Central memory CD8-positive, alpha-beta T cell (primary cell): ENCODE results near the gene OR10K2.
"Not testable (repeated sequence)": the region's sequence is repeated elsewhere in the genome, so short reads cannot be mapped to it uniquely, and the experiment has no call there.

ENCODE experiments used
- ATAC-seq: fragments of 150-1000 bp; cut with Tn5 transposase; replicated peaks from 2 replicates; pipeline ENCODE4 v1.10.0; 2022; ENCODE audit warnings: mild to moderate bottlenecking, moderate FRiP score, moderate number of reproducible peaks; ENCODE audit not compliant: poor library complexity, severe bottlenecking; ENCODE audit errors: extremely low read depth
- DNase-seq, 2 donors: peaks; one replicate each; pipeline ENCODE4 v3.0.0; 2021; ENCODE audit warnings: low spot score in 2 of 2
- H3K27ac Mint-ChIP-seq: one replicate; pipeline ENCODE4 v1.8.0; 2022; ENCODE audit warnings: low read depth, mild to moderate bottlenecking, moderate library complexity, mixed read lengths
- H3K27me3 Mint-ChIP-seq: one replicate; pipeline ENCODE4 v1.8.0; 2022; ENCODE audit warnings: mixed read lengths
- H3K36me3 Mint-ChIP-seq: one replicate; pipeline ENCODE4 v1.8.0; 2022; ENCODE audit warnings: mild to moderate bottlenecking, moderate library complexity, mixed read lengths; ENCODE audit not compliant: insufficient read depth
- H3K4me1 Mint-ChIP-seq: one replicate; pipeline ENCODE4 v1.8.0; 2022; ENCODE audit warnings: mixed read lengths
- H3K4me3 Mint-ChIP-seq: one replicate; pipeline ENCODE4 v1.8.0; 2022; ENCODE audit warnings: mild to moderate bottlenecking, moderate library complexity, mixed read lengths
- H3K9me3 Mint-ChIP-seq: one replicate; pipeline ENCODE4 v1.8.0; 2022; ENCODE audit warnings: mixed read lengths

Gene OR10K2

GRCh38 chr1:158407092-158407491 lies 18.9 kb downstream of the OR10K2 start:
- H3K36me3 Mint-ChIP-seq: no peaks in the 10 kb centered on the region
- H3K27ac Mint-ChIP-seq: no peak overlapping the region
- no peaks in the 10 kb centered on the region for H3K4me1 Mint-ChIP-seq
- H3K9me3 Mint-ChIP-seq: no peaks in the 10 kb centered on the region
- DNase-seq: no peak
- H3K27me3 Mint-ChIP-seq: peaks cover 53% of the 10 kb centered on the region
- no peak for ATAC-seq
- no peak overlapping the region for H3K4me3 Mint-ChIP-seq

GRCh38 chr1:158400871-158401270 lies 25.2 kb downstream of the OR10K2 start:
- Mint-ChIP-seq H3K27me3 (peaks cover 74% of the 10 kb centered on the region), H3K4me3 (no peak overlapping the region), H3K36me3 (no peaks in the 10 kb centered on the region), H3K9me3 (no peaks in the 10 kb centered on the region), H3K4me1 (no peaks in the 10 kb centered on the region), H3K27ac (no peak overlapping the region)
- ATAC-seq: no peak
- DNase-seq: no peak

- no peak for DNase-seq
- Mint-ChIP-seq H3K9me3 (no peaks in the 10 kb centered on the region), H3K27ac (no peak within 1 kb of the TSS), H3K4me1 (no peaks in the 10 kb centered on the region), H3K4me3 (no peak within 1 kb of the TSS), H3K27me3 (peaks cover 65% of the 10 kb centered on the region), H3K36me3 (no peaks in the 10 kb centered on the region)
- no peak for ATAC-seq
Observed at GRCh38 chr1:158398818-158399514, 27.1 kb downstream of the OR10K2 start, which contains the start of gene OR10T2. TSS of gene OR10T2 (minus strand) at chr1:158399466. CDS start at chr1:158399466, 0 bp downstream.

GRCh38 chr1:158396646-158397045 lies 29.4 kb downstream of the OR10K2 start:
- Mint-ChIP-seq H3K36me3 (no peaks in the 10 kb centered on the region), H3K27me3 (peaks cover 43% of the 10 kb centered on the region), H3K27ac (no peak overlapping the region), H3K4me1 (no peaks in the 10 kb centered on the region), H3K9me3 (no peaks in the 10 kb centered on the region), H3K4me3 (no peak overlapping the region)
- DNase-seq (no peak), ATAC-seq (no peak)

- H3K9me3 Mint-ChIP-seq: no peaks in the 10 kb centered on the region
- peaks cover 20% of the 10 kb centered on the region for H3K27me3 Mint-ChIP-seq
- ATAC-seq (no peak), DNase-seq (no peak)
- no peak overlapping the region for H3K27ac Mint-ChIP-seq
- no peaks in the 10 kb centered on the region for H3K36me3 Mint-ChIP-seq
- no peak overlapping the region for H3K4me3 Mint-ChIP-seq
- H3K4me1 Mint-ChIP-seq: no peaks in the 10 kb centered on the region
Observed at GRCh38 chr1:158393476-158393875, 32.6 kb downstream of the OR10K2 start.

- no peak overlapping the region for H3K27ac Mint-ChIP-seq
- ATAC-seq (no peak), DNase-seq (no peak)
- H3K36me3 Mint-ChIP-seq: peaks cover 3% of the 10 kb centered on the region
- no peak overlapping the region for H3K4me3 Mint-ChIP-seq
- no peaks in the 10 kb centered on the region for H3K9me3 Mint-ChIP-seq
- no peaks in the 10 kb centered on the region for H3K4me1 Mint-ChIP-seq
- H3K27me3 Mint-ChIP-seq: peaks cover 29% of the 10 kb centered on the region
Observed at GRCh38 chr1:158391099-158391498, 34.9 kb downstream of the OR10K2 start.

- Mint-ChIP-seq H3K27ac (no peak overlapping the region), H3K27me3 (peaks cover 29% of the 10 kb centered on the region), H3K36me3 (peaks cover 3% of the 10 kb centered on the region), H3K4me3 (no peak overlapping the region), H3K9me3 (no peaks in the 10 kb centered on the region), H3K4me1 (no peaks in the 10 kb centered on the region)
- no peak for ATAC-seq
- DNase-seq: no peak
Observed at GRCh38 chr1:158390331-158390730, 35.7 kb downstream of the OR10K2 start.

- Mint-ChIP-seq H3K27ac (no peak overlapping the region), H3K9me3 (peaks cover 16% of the 10 kb centered on the region), H3K4me1 (no peaks in the 10 kb centered on the region), H3K27me3 (peaks cover 92% of the 10 kb centered on the region), H3K4me3 (no peak overlapping the region), H3K36me3 (no peaks in the 10 kb centered on the region)
- no peak for DNase-seq
- ATAC-seq: no peak
Observed at GRCh38 chr1:158374860-158375259, 51.2 kb downstream of the OR10K2 start.

GRCh38 chr1:158374101-158374500 lies 51.9 kb downstream of the OR10K2 start:
- H3K4me1 Mint-ChIP-seq, DNase-seq, H3K36me3 Mint-ChIP-seq, H3K4me3 Mint-ChIP-seq, ATAC-seq, H3K27ac Mint-ChIP-seq: not testable (repeated sequence)
- H3K27me3 Mint-ChIP-seq: peaks cover 97% of the 10 kb centered on the region
- H3K9me3 Mint-ChIP-seq: peaks cover 16% of the 10 kb centered on the region

GRCh38 chr1:158371188-158371953 lies 54.7 kb downstream of the OR10K2 start:
- H3K27me3 Mint-ChIP-seq: peaks cover 97% of the 10 kb centered on the region
- peaks cover 16% of the 10 kb centered on the region for H3K9me3 Mint-ChIP-seq
- no peak overlapping the region for H3K27ac Mint-ChIP-seq
- ATAC-seq: no peak
- no peak for DNase-seq
- H3K36me3 Mint-ChIP-seq: no peaks in the 10 kb centered on the region
- H3K4me1 Mint-ChIP-seq: peaks cover 7% of the 10 kb centered on the region
- no peak overlapping the region for H3K4me3 Mint-ChIP-seq
